Right lobe of liver (tissue), 4 donors: ENCODE measurements around the gene CBL.

Experiments
- CTCF ChIP-seq, 4 donors: fragments of 200-600 bp in 3 of 4; fragments of 450-650 bp in 1 of 4; IDR thresholded peaks; one replicate each; pipeline versions ENCODE4 v1.5.1 to v1.8.0; 2016 to 2022; ENCODE audit warnings: antibody characterized with exemption in 4 of 4, mild to moderate bottlenecking in 2 of 4
- POLR2A ChIP-seq: fragments of 450-650 bp; IDR thresholded peaks from one replicate; pipeline ENCODE4 v1.6.1; 2017; ENCODE audit warnings: antibody characterized with exemption, mild to moderate bottlenecking
- donor health status: DM: no; HTN: no; CAD: no.
- donor health status: DM: no; HTN: no; CAD: no.
- donor health status: DM: no; HTN: yes; CAD: no.

- TF ChIP-seq CTCF (IDR thresholded peaks at IDR 0.05) (no peak), POLR2A (no peak)
These were observed 114.2 kb downstream of the CBL start for GRCh38 chr11:119320240-119320775.
